ENCODE data around the gene HOXB6.

Gene HOXB6

GRCh38 chr17:48606892-48607614 lies 2.3 kb upstream of the HOXB6 start:
- no peak overlapping the region for H3K9ac ChIP-seq (ENCODE audit: low read depth in 1 of 2, low read length in 2 of 2)
- no peak overlapping the region for H3K27ac ChIP-seq (ENCODE audit: low read depth, low read length)
- H3K9me3 ChIP-seq (ENCODE audit: control insufficient read depth in 1 of 2, low read length in 2 of 2): no peaks in the 10 kb centered on the region
- no peak overlapping the region for H3K4me3 ChIP-seq (ENCODE audit: low read depth in 1 of 2, low read length in 2 of 2)
- H3K4me1 ChIP-seq (ENCODE audit: control insufficient read depth in 1 of 2, insufficient read depth in 2 of 2, low read length in 2 of 2): peaks cover 7 to 14% of the 10 kb centered on the region in 2 donors
- peaks cover 78 to 92% of the 10 kb centered on the region in 2 donors for H3K27me3 ChIP-seq (ENCODE audit: control insufficient read depth in 1 of 2, insufficient read depth in 2 of 2, low read length in 2 of 2)
- H3K36me3 ChIP-seq (ENCODE audit: control insufficient read depth in 1 of 2, insufficient read depth in 2 of 2, low read length in 2 of 2): no peaks in the 10 kb centered on the region

- Histone ChIP-seq H3K4me1 (ENCODE audit: control insufficient read depth in 1 of 2, insufficient read depth in 2 of 2, low read length in 2 of 2) (peaks cover 14 to 16% of the 10 kb centered on the region in 2 donors), H3K9ac (ENCODE audit: low read depth in 1 of 2, low read length in 2 of 2) (no peak overlapping the region), H3K27me3 (ENCODE audit: control insufficient read depth in 1 of 2, insufficient read depth in 2 of 2, low read length in 2 of 2) (peaks cover 77 to 93% of the 10 kb centered on the region in 2 donors), H3K36me3 (ENCODE audit: control insufficient read depth in 1 of 2, insufficient read depth in 2 of 2, low read length in 2 of 2) (no peaks in the 10 kb centered on the region), H3K9me3 (ENCODE audit: control insufficient read depth in 1 of 2, low read length in 2 of 2) (no peaks in the 10 kb centered on the region), H3K4me3 (ENCODE audit: low read depth in 1 of 2, low read length in 2 of 2) (no peak overlapping the region), H3K27ac (ENCODE audit: low read depth, low read length) (no peak overlapping the region)
Observed at GRCh38 chr17:48605991-48606891, 1.5 kb upstream of the HOXB6 start.

GRCh38 chr17:48605409-48605919 lies 678 bp upstream of the HOXB6 start:
- Histone ChIP-seq H3K4me3 (ENCODE audit: low read depth in 1 of 2, low read length in 2 of 2) (no peak overlapping the region), H3K4me1 (ENCODE audit: control insufficient read depth in 1 of 2, insufficient read depth in 2 of 2, low read length in 2 of 2) (peaks cover 9 to 14% of the 10 kb centered on the region in 2 donors), H3K27me3 (ENCODE audit: control insufficient read depth in 1 of 2, insufficient read depth in 2 of 2, low read length in 2 of 2) (peaks cover 78 to 93% of the 10 kb centered on the region in 2 donors), H3K36me3 (ENCODE audit: control insufficient read depth in 1 of 2, insufficient read depth in 2 of 2, low read length in 2 of 2) (no peaks in the 10 kb centered on the region), H3K9me3 (ENCODE audit: control insufficient read depth in 1 of 2, low read length in 2 of 2) (no peaks in the 10 kb centered on the region), H3K27ac (ENCODE audit: low read depth, low read length) (no peak overlapping the region), H3K9ac (ENCODE audit: low read depth in 1 of 2, low read length in 2 of 2) (no peak overlapping the region)

GRCh38 chr17:48603959-48604769 lies 622 bp downstream of the HOXB6 start:
- no peaks in the 10 kb centered on the region for H3K36me3 ChIP-seq (ENCODE audit: control insufficient read depth in 1 of 2, insufficient read depth in 2 of 2, low read length in 2 of 2)
- H3K4me3 ChIP-seq (ENCODE audit: low read depth in 1 of 2, low read length in 2 of 2): peak overlapping the region in 1 of 2 donors; percentile 24

GRCh38 chr17:48601539-48602425 lies 3.0 kb downstream of the HOXB6 start:
- peaks cover 17 to 22% of the 10 kb centered on the region in 2 donors for H3K4me1 ChIP-seq (ENCODE audit: control insufficient read depth in 1 of 2, insufficient read depth in 2 of 2, low read length in 2 of 2)
- H3K27me3 ChIP-seq (ENCODE audit: control insufficient read depth in 1 of 2, insufficient read depth in 2 of 2, low read length in 2 of 2): peaks cover 85 to 96% of the 10 kb centered on the region in 2 donors
- H3K9ac ChIP-seq (ENCODE audit: low read depth in 1 of 2, low read length in 2 of 2): no peak overlapping the region
- no peaks in the 10 kb centered on the region for H3K9me3 ChIP-seq (ENCODE audit: control insufficient read depth in 1 of 2, low read length in 2 of 2)
- no peak overlapping the region for H3K27ac ChIP-seq (ENCODE audit: low read depth, low read length)
- H3K36me3 ChIP-seq (ENCODE audit: control insufficient read depth in 1 of 2, insufficient read depth in 2 of 2, low read length in 2 of 2): no peaks in the 10 kb centered on the region
- no peak overlapping the region for H3K4me3 ChIP-seq (ENCODE audit: low read depth in 1 of 2, low read length in 2 of 2)

More at GRCh38 chr17:48603959-48604769, 622 bp downstream of the HOXB6 start:
- Histone ChIP-seq H3K9ac (ENCODE audit: low read depth in 1 of 2, low read length in 2 of 2) (no peak overlapping the region), H3K27me3 (ENCODE audit: control insufficient read depth in 1 of 2, insufficient read depth in 2 of 2, low read length in 2 of 2) (peaks cover 80 to 95% of the 10 kb centered on the region in 2 donors), H3K4me1 (ENCODE audit: control insufficient read depth in 1 of 2, insufficient read depth in 2 of 2, low read length in 2 of 2) (peaks cover 7 to 14% of the 10 kb centered on the region in 2 donors), H3K27ac (ENCODE audit: low read depth, low read length) (peak overlapping the region; percentile 23), H3K9me3 (ENCODE audit: control insufficient read depth in 1 of 2, low read length in 2 of 2) (no peaks in the 10 kb centered on the region)

- H3K4me3 ChIP-seq (ENCODE audit: low read depth in 1 of 2, low read length in 2 of 2): no peak overlapping the region
- no peak overlapping the region for H3K9ac ChIP-seq (ENCODE audit: low read depth in 1 of 2, low read length in 2 of 2)
- H3K27me3 ChIP-seq (ENCODE audit: control insufficient read depth in 1 of 2, insufficient read depth in 2 of 2, low read length in 2 of 2): peaks cover 86 to 96% of the 10 kb centered on the region in 2 donors
- H3K4me1 ChIP-seq (ENCODE audit: control insufficient read depth in 1 of 2, insufficient read depth in 2 of 2, low read length in 2 of 2): peaks cover 22 to 23% of the 10 kb centered on the region in 2 donors
- H3K27ac ChIP-seq (ENCODE audit: low read depth, low read length): no peak overlapping the region
- no peaks in the 10 kb centered on the region for H3K9me3 ChIP-seq (ENCODE audit: control insufficient read depth in 1 of 2, low read length in 2 of 2)
- H3K36me3 ChIP-seq (ENCODE audit: control insufficient read depth in 1 of 2, insufficient read depth in 2 of 2, low read length in 2 of 2): no peaks in the 10 kb centered on the region
Observed at GRCh38 chr17:48601207-48601538, 3.6 kb downstream of the HOXB6 start.

GRCh38 chr17:48600244-48601098 lies 4.3 kb downstream of the HOXB6 start:
- Histone ChIP-seq H3K4me1 (ENCODE audit: control insufficient read depth in 1 of 2, insufficient read depth in 2 of 2, low read length in 2 of 2) (peaks cover 22 to 25% of the 10 kb centered on the region in 2 donors), H3K36me3 (ENCODE audit: control insufficient read depth in 1 of 2, insufficient read depth in 2 of 2, low read length in 2 of 2) (no peaks in the 10 kb centered on the region), H3K9ac (ENCODE audit: low read depth in 1 of 2, low read length in 2 of 2) (no peak overlapping the region), H3K27me3 (ENCODE audit: control insufficient read depth in 1 of 2, insufficient read depth in 2 of 2, low read length in 2 of 2) (peaks cover 86 to 95% of the 10 kb centered on the region in 2 donors), H3K9me3 (ENCODE audit: control insufficient read depth in 1 of 2, low read length in 2 of 2) (no peaks in the 10 kb centered on the region), H3K27ac (ENCODE audit: low read depth, low read length) (no peak overlapping the region), H3K4me3 (ENCODE audit: low read depth in 1 of 2, low read length in 2 of 2) (no peak overlapping the region)

- no peak overlapping the region for H3K27ac ChIP-seq (ENCODE audit: low read depth, low read length)
- H3K4me1 ChIP-seq (ENCODE audit: control insufficient read depth in 1 of 2, insufficient read depth in 2 of 2, low read length in 2 of 2): peaks cover 22 to 32% of the 10 kb centered on the region in 2 donors
Observed at GRCh38 chr17:48599354-48599753, 5.4 kb downstream of the HOXB6 start.

More at GRCh38 chr17:48599354-48599753, 5.4 kb downstream of the HOXB6 start:
- Histone ChIP-seq H3K36me3 (ENCODE audit: control insufficient read depth in 1 of 2, insufficient read depth in 2 of 2, low read length in 2 of 2) (no peaks in the 10 kb centered on the region), H3K4me3 (ENCODE audit: low read depth in 1 of 2, low read length in 2 of 2) (no peak overlapping the region), H3K9ac (ENCODE audit: low read depth in 1 of 2, low read length in 2 of 2) (no peak overlapping the region), H3K9me3 (ENCODE audit: control insufficient read depth in 1 of 2, low read length in 2 of 2) (no peaks in the 10 kb centered on the region), H3K27me3 (ENCODE audit: control insufficient read depth in 1 of 2, insufficient read depth in 2 of 2, low read length in 2 of 2) (peaks cover 85 to 95% of the 10 kb centered on the region in 2 donors)

All from duodenal mucosa (tissue), 2 donors.